ENCODE measurements around the gene IRF8.

The IRF8 gene

GRCh38 chr16:85913141-85913601 lies 14.2 kb downstream of the IRF8 start:
- Histone ChIP-seq H3K9me3 (ENCODE audit: control extremely low read depth in 1 of 5, control insufficient read depth in 4 of 5, insufficient read depth in 2 of 5, low read depth in 1 of 5, low read length in 4 of 5) (no peaks in the 10 kb centered on the region), H3K36me3 (ENCODE audit: control insufficient read depth in 4 of 4, insufficient read depth in 4 of 4, low read length in 3 of 4) (no peaks in the 10 kb centered on the region), H3K27ac (ENCODE audit: insufficient read depth in 1 of 2, low read depth in 1 of 2, low read length in 2 of 2, poor library complexity in 1 of 2, severe bottlenecking in 2 of 2) (no peak overlapping the region), H3K4me1 (ENCODE audit: control extremely low read depth in 1 of 4, control insufficient read depth in 4 of 4, insufficient read depth in 4 of 4, low read length in 3 of 4) (peaks cover under 1 to 79% (median 19%) of the 10 kb centered on the region in 4 experiments), H3K27me3 (replicated peaks in 2 of 5; ENCODE audit: control insufficient read depth in 4 of 5, insufficient read depth in 5 of 5, low read length in 4 of 5) (peaks cover 0 to 5% (median 0%) of the 10 kb centered on the region in 5 experiments), H3K4me3 (ENCODE audit: control insufficient read depth in 1 of 7, extremely low read depth in 1 of 7, insufficient read depth in 4 of 7, low read depth in 2 of 7, low read length in 6 of 7) (no peak overlapping the region)
- POLR2A ChIA-PET = interaction anchor here (0.8 kb wide), 1 partner anchor 15 kb away, joined by 3 read pairs; no protein-coding TSS in a partner anchor
- WGBS (ENCODE audit: insufficient coverage) = 90% methylated on average over 11 of the region's 12 CpGs
- DNase-seq = no peak
- CTCF ChIA-PET = interaction anchor here (0.6 to 1.7 kb wide), 3 partner anchors 64 to 92 kb away, joined by 3 to 5 read pairs (median 3); no protein-coding TSS in a partner anchor

GRCh38 chr16:85913688-85914422 lies 14.9 kb downstream of the IRF8 start:
- POLR2A ChIA-PET = interaction anchor here (0.8 kb wide), 1 partner anchor 14 kb away, joined by 3 read pairs; no protein-coding TSS in a partner anchor
- H3K4me1 ChIP-seq (ENCODE audit: control extremely low read depth in 1 of 4, control insufficient read depth in 4 of 4, insufficient read depth in 4 of 4, low read length in 3 of 4) = peaks cover 0 to 72% (median 18%) of the 10 kb centered on the region in 4 experiments
- H3K9me3 ChIP-seq (ENCODE audit: control extremely low read depth in 1 of 5, control insufficient read depth in 4 of 5, insufficient read depth in 2 of 5, low read depth in 1 of 5, low read length in 4 of 5) = no peaks in the 10 kb centered on the region
- no peak overlapping the region for H3K4me3 ChIP-seq (ENCODE audit: control insufficient read depth in 1 of 7, extremely low read depth in 1 of 7, insufficient read depth in 4 of 7, low read depth in 2 of 7, low read length in 6 of 7)
- CTCF ChIA-PET = interaction anchor here (0.6 to 1.3 kb wide), 2 partner anchors 75 to 92 kb away, joined by 3 to 4 read pairs; no protein-coding TSS in a partner anchor
- WGBS (ENCODE audit: insufficient coverage) = 80% methylated on average over 8 of the region's 16 CpGs
- DNase-seq = peak in 2 of 3 donors; percentile 25 to 29
- H3K27ac ChIP-seq (ENCODE audit: insufficient read depth in 1 of 2, low read depth in 1 of 2, low read length in 2 of 2, poor library complexity in 1 of 2, severe bottlenecking in 2 of 2) = no peak overlapping the region
- peaks cover 0 to 5% (median 0%) of the 10 kb centered on the region in 5 experiments for H3K27me3 ChIP-seq (replicated peaks in 2 of 5; ENCODE audit: control insufficient read depth in 4 of 5, insufficient read depth in 5 of 5, low read length in 4 of 5)
- no peaks in the 10 kb centered on the region for H3K36me3 ChIP-seq (ENCODE audit: control insufficient read depth in 4 of 4, insufficient read depth in 4 of 4, low read length in 3 of 4)

- 100% methylated on average over 17 of the region's 17 CpGs for WGBS (ENCODE audit: insufficient coverage)
- Histone ChIP-seq H3K36me3 (ENCODE audit: control insufficient read depth in 4 of 4, insufficient read depth in 4 of 4, low read length in 3 of 4) (peaks cover 0 to 5% (median 0%) of the 10 kb centered on the region in 4 experiments), H3K4me1 (ENCODE audit: control extremely low read depth in 1 of 4, control insufficient read depth in 4 of 4, insufficient read depth in 4 of 4, low read length in 3 of 4) (peaks cover 0 to 67% (median 18%) of the 10 kb centered on the region in 4 experiments), H3K4me3 (ENCODE audit: control insufficient read depth in 1 of 7, extremely low read depth in 1 of 7, insufficient read depth in 4 of 7, low read depth in 2 of 7, low read length in 6 of 7) (no peak overlapping the region), H3K27me3 (replicated peaks in 2 of 5; ENCODE audit: control insufficient read depth in 4 of 5, insufficient read depth in 5 of 5, low read length in 4 of 5) (peaks cover 0 to 3% (median 0%) of the 10 kb centered on the region in 5 experiments), H3K9me3 (ENCODE audit: control extremely low read depth in 1 of 5, control insufficient read depth in 4 of 5, insufficient read depth in 2 of 5, low read depth in 1 of 5, low read length in 4 of 5) (no peaks in the 10 kb centered on the region), H3K27ac (ENCODE audit: insufficient read depth in 1 of 2, low read depth in 1 of 2, low read length in 2 of 2, poor library complexity in 1 of 2, severe bottlenecking in 2 of 2) (no peak overlapping the region)
- ChIA-PET CTCF (interaction anchor here (1.3 kb wide), 1 partner anchor 93 kb away, joined by 4 read pairs; no protein-coding TSS in a partner anchor), POLR2A (no interaction called here)
- DNase-seq = no peak
Measured at GRCh38 chr16:85914423-85914794, 15.4 kb downstream of the IRF8 start.

GRCh38 chr16:85915125-85915845 lies 16.3 kb downstream of the IRF8 start:
- Histone ChIP-seq H3K36me3 (ENCODE audit: control insufficient read depth in 4 of 4, insufficient read depth in 4 of 4, low read length in 3 of 4) (peaks cover 0 to 5% (median 0%) of the 10 kb centered on the region in 4 experiments), H3K27me3 (replicated peaks in 2 of 5; ENCODE audit: control insufficient read depth in 4 of 5, insufficient read depth in 5 of 5, low read length in 4 of 5) (peaks cover 0 to 3% (median 0%) of the 10 kb centered on the region in 5 experiments), H3K27ac (ENCODE audit: insufficient read depth in 1 of 2, low read depth in 1 of 2, low read length in 2 of 2, poor library complexity in 1 of 2, severe bottlenecking in 2 of 2) (no peak overlapping the region), H3K4me3 (ENCODE audit: control insufficient read depth in 1 of 7, extremely low read depth in 1 of 7, insufficient read depth in 4 of 7, low read depth in 2 of 7, low read length in 6 of 7) (no peak overlapping the region), H3K4me1 (ENCODE audit: control extremely low read depth in 1 of 4, control insufficient read depth in 4 of 4, insufficient read depth in 4 of 4, low read length in 3 of 4) (peaks cover 0 to 63% (median 18%) of the 10 kb centered on the region in 4 experiments), H3K9me3 (ENCODE audit: control extremely low read depth in 1 of 5, control insufficient read depth in 4 of 5, insufficient read depth in 2 of 5, low read depth in 1 of 5, low read length in 4 of 5) (no peaks in the 10 kb centered on the region)
- ChIA-PET POLR2A (no interaction called here), CTCF (interaction anchor here (0.6 to 1.7 kb wide), 5 partner anchors 10 to 94 kb away, joined by 3 to 5 read pairs (median 4); no protein-coding TSS in a partner anchor)
- DNase-seq = peak in 2 of 3 donors; percentile 32 to 36
- 89% methylated on average over 19 of the region's 20 CpGs for WGBS (ENCODE audit: insufficient coverage)

GRCh38 chr16:85916141-85916890 lies 17.4 kb downstream of the IRF8 start:
- Histone ChIP-seq H3K4me1 (ENCODE audit: control extremely low read depth in 1 of 4, control insufficient read depth in 4 of 4, insufficient read depth in 4 of 4, low read length in 3 of 4) (peaks cover 0 to 53% (median 15%) of the 10 kb centered on the region in 4 experiments), H3K27me3 (replicated peaks in 2 of 5; ENCODE audit: control insufficient read depth in 4 of 5, insufficient read depth in 5 of 5, low read length in 4 of 5) (peaks cover 0 to 4% (median 0%) of the 10 kb centered on the region in 5 experiments), H3K36me3 (ENCODE audit: control insufficient read depth in 4 of 4, insufficient read depth in 4 of 4, low read length in 3 of 4) (peaks cover 0 to 8% (median 0%) of the 10 kb centered on the region in 4 experiments), H3K4me3 (ENCODE audit: control insufficient read depth in 1 of 7, extremely low read depth in 1 of 7, insufficient read depth in 4 of 7, low read depth in 2 of 7, low read length in 6 of 7) (no peak overlapping the region), H3K27ac (ENCODE audit: insufficient read depth in 1 of 2, low read depth in 1 of 2, low read length in 2 of 2, poor library complexity in 1 of 2, severe bottlenecking in 2 of 2) (no peak overlapping the region), H3K9me3 (ENCODE audit: control extremely low read depth in 1 of 5, control insufficient read depth in 4 of 5, insufficient read depth in 2 of 5, low read depth in 1 of 5, low read length in 4 of 5) (no peaks in the 10 kb centered on the region)
- DNase-seq = peak in 2 of 3 donors; percentile 45 to 67
- 72% methylated on average over 18 of the region's 20 CpGs for WGBS (ENCODE audit: insufficient coverage)
- ChIA-PET CTCF (interaction anchor here (1.2 to 1.7 kb wide), 5 partner anchors 9 to 100 kb away, joined by 3 to 5 read pairs (median 5); no protein-coding TSS in a partner anchor), POLR2A (interaction anchor here (0.6 kb wide), 1 partner anchor 58 kb away, joined by 3 read pairs; no protein-coding TSS in a partner anchor)

- no peak overlapping the region for H3K4me3 ChIP-seq (ENCODE audit: control insufficient read depth in 1 of 7, extremely low read depth in 1 of 7, insufficient read depth in 4 of 7, low read depth in 2 of 7, low read length in 6 of 7)
- POLR2A ChIA-PET = no interaction called here
- no peak for DNase-seq
- CTCF ChIA-PET = interaction anchor here (0.7 to 1.6 kb wide), 4 partner anchors 11 to 99 kb away, joined by 3 to 5 read pairs (median 4); no protein-coding TSS in a partner anchor
- no peak overlapping the region for H3K27ac ChIP-seq (ENCODE audit: insufficient read depth in 1 of 2, low read depth in 1 of 2, low read length in 2 of 2, poor library complexity in 1 of 2, severe bottlenecking in 2 of 2)
- no peaks in the 10 kb centered on the region for H3K9me3 ChIP-seq (ENCODE audit: control extremely low read depth in 1 of 5, control insufficient read depth in 4 of 5, insufficient read depth in 2 of 5, low read depth in 1 of 5, low read length in 4 of 5)
- peaks cover 0 to 8% (median 0%) of the 10 kb centered on the region in 4 experiments for H3K36me3 ChIP-seq (ENCODE audit: control insufficient read depth in 4 of 4, insufficient read depth in 4 of 4, low read length in 3 of 4)
- peaks cover 0 to 47% (median 14%) of the 10 kb centered on the region in 4 experiments for H3K4me1 ChIP-seq (ENCODE audit: control extremely low read depth in 1 of 4, control insufficient read depth in 4 of 4, insufficient read depth in 4 of 4, low read length in 3 of 4)
- peaks cover 0 to 6% (median 0%) of the 10 kb centered on the region in 5 experiments for H3K27me3 ChIP-seq (replicated peaks in 2 of 5; ENCODE audit: control insufficient read depth in 4 of 5, insufficient read depth in 5 of 5, low read length in 4 of 5)
- WGBS (ENCODE audit: insufficient coverage) = 96% methylated on average over 6 of the region's 6 CpGs
Measured at GRCh38 chr16:85917012-85917411, 18.1 kb downstream of the IRF8 start.

All from common myeloid progenitor, CD34-positive (primary cell).